C4-2B (cell line): ENCODE results near the gene PATJ.

ENCODE experiments used
- H3K27ac ChIP-seq: fragments of 450-650 bp; 2 replicates; pipeline ENCODE4 v1.5.1; 2017
- CTCF ChIP-seq: fragments of 450-650 bp; conservative IDR thresholded peaks from 2 replicates; pipeline ENCODE4 v1.5.1; 2017; ENCODE audit warnings: mild to moderate bottlenecking
- ZFX ChIP-seq: fragments of 450-650 bp; IDR thresholded peaks from 2 replicates; pipeline ENCODE4 v1.6.1; 2017

PATJ gene

GRCh38 chr1:62113507-62113906, 371.2 kb downstream of the PATJ start:
- H3K27ac ChIP-seq = no peak overlapping the region
- TF ChIP-seq ZFX (no peak), CTCF (no peak)

- no peak for TF ChIP-seq CTCF
- no peak overlapping the region for H3K27ac ChIP-seq
These were observed 374.9 kb downstream of the PATJ start for GRCh38 chr1:62117018-62117750.

- no peak overlapping the region for H3K27ac ChIP-seq
- no peak for TF ChIP-seq ZFX
- no peak for TF ChIP-seq CTCF
These were observed 384.5 kb downstream of the PATJ start for GRCh38 chr1:62126579-62127290.

- TF ChIP-seq ZFX (no peak), CTCF (no peak)
- no peak overlapping the region for H3K27ac ChIP-seq
These were observed 386.5 kb downstream of the PATJ start for GRCh38 chr1:62128745-62129144.

- H3K27ac ChIP-seq = no peak overlapping the region
- TF ChIP-seq CTCF (peak; percentile 98), ZFX (no peak)
These were observed 388.9 kb downstream of the PATJ start for GRCh38 chr1:62131093-62131725.

GRCh38 chr1:62138029-62138428, 395.7 kb downstream of the PATJ start:
- H3K27ac ChIP-seq = no peak overlapping the region
- no peak for TF ChIP-seq CTCF
- no peak for TF ChIP-seq ZFX

GRCh38 chr1:62139410-62139809, 397.1 kb downstream of the PATJ start:
- H3K27ac ChIP-seq = no peak overlapping the region
- TF ChIP-seq ZFX (no peak), CTCF (no peak)
